ENCODE data around the gene D2HGDH. TPM values are rescaled to one million over a fixed set of nuclear protein-coding genes. Genes with fewer than 3 reads are reported as not detected.
"Not testable (repeated sequence)": the region's sequence is repeated elsewhere in the genome, so short reads cannot be mapped to it uniquely, and the experiment has no call there.

The D2HGDH gene
- total RNA-seq, 1 donor from 2014 or later, result 14.5 TPM

DNA sequence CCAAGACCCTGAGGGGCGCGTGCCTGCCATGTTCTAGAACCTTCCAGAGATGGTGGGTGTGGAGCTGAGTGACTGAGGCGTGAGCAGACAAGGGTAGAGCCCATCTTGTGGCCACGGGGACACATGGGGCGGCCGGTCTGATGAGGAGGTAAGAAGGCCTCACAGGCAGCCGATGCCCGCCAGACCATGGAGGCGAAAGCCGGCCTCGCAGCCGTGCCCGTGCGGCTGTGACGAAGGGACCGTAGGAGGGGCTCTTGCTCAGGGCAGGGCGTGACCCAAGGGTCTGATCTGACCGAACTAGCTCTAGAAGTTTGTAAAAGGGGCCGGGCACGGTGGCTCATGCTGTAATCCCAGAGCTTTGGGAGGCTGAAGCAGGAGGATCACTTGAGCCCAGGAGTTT lies 19.6 kb downstream of the D2HGDH start:
- DNase-seq (ENCODE audit: low spot score), result no peak
- Mint-ChIP-seq H3K27ac (ENCODE audit: unreplicated experiment) (no peak overlapping the region), H3K4me1 (ENCODE audit: low read depth) (no peaks in the 10 kb centered on the region), H3K4me3 (ENCODE audit: unreplicated experiment) (no peak overlapping the region), H3K36me3 (ENCODE audit: low read depth) (peaks cover 13% of the 10 kb centered on the region), H3K27me3 (ENCODE audit: low read depth) (no peaks in the 10 kb centered on the region), H3K9me3 (ENCODE audit: low read depth) (no peaks in the 10 kb centered on the region)
- TF ChIP-seq, protein P1, sequence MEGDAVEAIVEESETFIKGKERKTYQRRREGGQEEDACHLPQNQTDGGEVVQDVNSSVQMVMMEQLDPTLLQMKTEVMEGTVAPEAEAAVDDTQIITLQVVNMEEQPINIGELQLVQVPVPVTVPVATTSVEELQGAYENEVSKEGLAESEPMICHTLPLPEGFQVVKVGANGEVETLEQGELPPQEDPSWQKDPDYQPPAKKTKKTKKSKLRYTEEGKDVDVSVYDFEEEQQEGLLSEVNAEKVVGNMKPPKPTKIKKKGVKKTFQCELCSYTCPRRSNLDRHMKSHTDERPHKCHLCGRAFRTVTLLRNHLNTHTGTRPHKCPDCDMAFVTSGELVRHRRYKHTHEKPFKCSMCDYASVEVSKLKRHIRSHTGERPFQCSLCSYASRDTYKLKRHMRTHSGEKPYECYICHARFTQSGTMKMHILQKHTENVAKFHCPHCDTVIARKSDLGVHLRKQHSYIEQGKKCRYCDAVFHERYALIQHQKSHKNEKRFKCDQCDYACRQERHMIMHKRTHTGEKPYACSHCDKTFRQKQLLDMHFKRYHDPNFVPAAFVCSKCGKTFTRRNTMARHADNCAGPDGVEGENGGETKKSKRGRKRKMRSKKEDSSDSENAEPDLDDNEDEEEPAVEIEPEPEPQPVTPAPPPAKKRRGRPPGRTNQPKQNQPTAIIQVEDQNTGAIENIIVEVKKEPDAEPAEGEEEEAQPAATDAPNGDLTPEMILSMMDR (IDR thresholded peaks at IDR 0.05), result no peak

DNA sequence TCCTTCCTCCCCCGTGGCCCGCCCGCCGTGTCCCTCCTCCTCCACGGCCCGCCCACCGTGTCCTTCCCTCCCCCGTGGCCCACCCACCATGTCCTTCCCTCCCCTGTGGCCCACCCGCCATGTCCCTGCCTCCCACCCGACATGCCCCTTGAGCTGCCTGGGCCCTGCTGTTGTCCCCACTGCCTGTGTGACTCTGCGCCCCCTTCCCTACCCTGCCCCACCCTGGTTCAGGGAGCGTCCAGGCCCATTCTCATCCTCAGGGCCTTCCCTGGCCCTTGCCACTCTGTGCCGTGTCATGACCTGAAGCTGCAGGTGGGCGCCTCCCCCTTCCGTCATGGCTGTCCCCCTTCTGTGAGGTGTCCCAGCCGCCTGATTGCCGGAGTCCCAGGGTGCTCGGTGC lies 20.7 kb downstream of the D2HGDH start:
- Mint-ChIP-seq H3K27ac (ENCODE audit: unreplicated experiment) (no peak overlapping the region), H3K36me3 (ENCODE audit: low read depth) (peaks cover 14% of the 10 kb centered on the region)
- TF ChIP-seq, protein P1 (IDR thresholded peaks at IDR 0.05), result no peak

DNA sequence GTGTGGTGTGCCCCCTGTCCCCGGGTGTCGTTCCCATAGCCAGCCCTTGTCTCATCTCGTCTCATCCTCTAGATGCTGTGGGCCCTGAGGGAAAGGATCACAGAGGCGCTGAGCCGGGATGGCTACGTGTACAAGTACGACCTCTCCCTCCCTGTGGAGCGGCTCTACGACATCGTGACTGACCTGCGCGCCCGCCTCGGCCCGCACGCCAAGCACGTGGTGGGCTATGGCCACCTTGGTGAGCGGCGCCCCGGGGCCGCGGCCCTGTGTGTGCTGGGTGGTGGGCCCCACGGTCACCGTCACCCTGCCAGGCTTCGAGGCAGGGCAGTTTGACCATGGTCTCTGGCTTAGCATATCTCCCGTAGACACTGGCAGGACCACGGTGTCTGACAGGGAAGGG lies 21.3 kb downstream of the D2HGDH start:
- H3K36me3 Mint-ChIP-seq (ENCODE audit: low read depth), result peaks cover 16% of the 10 kb centered on the region
- no peak overlapping the region for H3K4me3 Mint-ChIP-seq (ENCODE audit: unreplicated experiment)
- TF ChIP-seq, protein P1 (IDR thresholded peaks at IDR 0.05), result no peak
- H3K4me1 Mint-ChIP-seq (ENCODE audit: low read depth), result peaks cover 2% of the 10 kb centered on the region
- DNase-seq (ENCODE audit: low spot score), result no peak
- H3K9me3 Mint-ChIP-seq (ENCODE audit: low read depth), result peaks cover 1% of the 10 kb centered on the region
- no peaks in the 10 kb centered on the region for H3K27me3 Mint-ChIP-seq (ENCODE audit: low read depth)
- H3K27ac Mint-ChIP-seq (ENCODE audit: unreplicated experiment), result no peak overlapping the region

More for the DNA sequence above, 20.7 kb downstream of the D2HGDH start:
- Mint-ChIP-seq H3K4me3 (ENCODE audit: unreplicated experiment) (no peak overlapping the region), H3K27me3 (ENCODE audit: low read depth) (no peaks in the 10 kb centered on the region), H3K4me1 (ENCODE audit: low read depth) (no peaks in the 10 kb centered on the region), H3K9me3 (ENCODE audit: low read depth) (no peaks in the 10 kb centered on the region)
- no peak for DNase-seq (ENCODE audit: low spot score)

DNA sequence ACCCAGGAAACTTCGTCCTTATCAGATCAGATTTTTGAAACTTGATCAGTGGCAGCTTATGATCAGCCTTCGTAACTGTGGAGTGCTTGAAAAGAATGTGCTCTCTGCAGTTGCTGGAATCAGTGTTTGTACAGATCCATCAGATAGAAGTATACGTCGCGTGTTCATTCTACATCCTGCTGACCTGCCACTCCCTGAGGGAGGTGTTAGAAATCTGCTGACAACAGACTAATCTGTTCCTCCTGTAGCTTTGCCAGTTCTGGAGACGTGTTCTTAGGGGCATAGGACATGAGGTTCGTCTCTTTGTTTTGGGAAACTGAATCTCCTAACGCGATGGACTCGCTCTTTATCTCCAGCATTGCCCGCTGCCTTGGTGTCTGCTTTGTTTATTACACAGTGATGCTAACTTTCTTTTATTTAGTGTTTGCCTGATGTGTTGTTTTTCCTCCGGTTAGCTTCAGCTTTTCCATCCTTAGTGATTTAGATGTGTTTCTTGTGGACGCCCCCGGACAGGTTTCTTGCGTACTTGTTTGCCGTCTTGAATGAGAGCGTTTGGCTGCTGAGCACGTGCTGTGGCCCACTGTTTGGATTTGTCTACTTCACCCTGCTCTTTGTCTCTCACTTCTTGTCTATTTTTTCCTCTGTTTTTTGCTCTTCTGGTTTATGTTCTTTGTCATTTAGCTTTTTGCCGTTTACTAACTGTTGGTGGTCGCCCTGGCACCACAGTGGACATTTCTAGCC lies 24.8 kb downstream of the D2HGDH start:
- DNase-seq (ENCODE audit: low spot score), result no peak
- peaks cover 3% of the 10 kb centered on the region for H3K4me1 Mint-ChIP-seq (ENCODE audit: low read depth)
- no peak overlapping the region for H3K27ac Mint-ChIP-seq (ENCODE audit: unreplicated experiment)
- peaks cover 3% of the 10 kb centered on the region for H3K9me3 Mint-ChIP-seq (ENCODE audit: low read depth)
- peaks cover 22% of the 10 kb centered on the region for H3K36me3 Mint-ChIP-seq (ENCODE audit: low read depth)
- TF ChIP-seq, protein P1 (IDR thresholded peaks at IDR 0.05), result no peak
- no peaks in the 10 kb centered on the region for H3K27me3 Mint-ChIP-seq (ENCODE audit: low read depth)
- no peak overlapping the region for H3K4me3 Mint-ChIP-seq (ENCODE audit: unreplicated experiment)

DNA sequence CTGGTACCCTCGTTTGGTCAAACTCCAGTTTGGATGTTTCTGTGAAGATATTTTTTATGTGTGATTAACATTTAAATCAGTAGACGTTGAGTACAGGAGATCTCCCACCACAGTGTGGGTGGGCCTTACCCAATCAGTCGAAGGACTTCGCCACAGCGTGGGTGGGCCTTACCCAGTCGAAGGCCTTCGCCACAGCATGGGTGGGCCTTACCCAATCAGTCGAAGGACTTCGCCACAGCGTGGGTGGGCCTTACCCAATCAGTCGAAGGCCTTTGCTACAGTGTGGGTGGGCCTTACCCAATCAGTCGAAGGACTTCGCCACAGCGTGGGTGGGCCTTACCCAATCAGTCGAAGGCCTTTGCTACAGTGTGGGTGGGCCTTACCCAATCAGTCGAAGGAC lies 25.5 kb downstream of the D2HGDH start:
- H3K27ac Mint-ChIP-seq (ENCODE audit: unreplicated experiment); H3K27me3 Mint-ChIP-seq (ENCODE audit: low read depth); H3K4me3 Mint-ChIP-seq (ENCODE audit: unreplicated experiment); H3K4me1 Mint-ChIP-seq (ENCODE audit: low read depth); H3K9me3 Mint-ChIP-seq (ENCODE audit: low read depth): not testable (repeated sequence)
- H3K36me3 Mint-ChIP-seq (ENCODE audit: low read depth), result peaks cover 21% of the 10 kb centered on the region
- peak; percentile 29 for DNase-seq (ENCODE audit: low spot score)

DNA sequence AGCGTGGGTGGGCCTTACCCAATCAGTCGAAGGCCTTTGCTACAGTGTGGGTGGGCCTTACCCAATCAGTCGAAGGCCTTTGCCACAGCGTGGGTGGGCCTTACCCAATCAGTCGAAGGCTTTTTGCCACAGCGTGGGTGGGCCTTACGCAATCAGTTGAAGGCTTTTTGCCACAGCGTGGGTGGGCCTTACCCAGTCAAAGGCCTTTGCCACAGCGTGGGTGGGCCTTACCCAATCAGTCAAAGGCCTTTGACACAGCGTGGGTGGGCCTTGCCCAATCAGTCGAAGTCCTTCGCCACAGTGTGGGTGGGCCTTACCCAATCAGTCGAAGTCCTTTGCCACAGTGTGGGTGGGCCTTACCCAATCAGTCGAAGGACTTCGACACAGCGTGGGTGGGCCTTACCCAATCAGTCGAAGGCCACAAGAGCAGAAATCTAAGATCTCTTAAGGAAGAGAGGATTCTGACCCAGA lies 25.9 kb downstream of the D2HGDH start:
- peak; percentile 43 for DNase-seq (ENCODE audit: low spot score)
- peaks cover 3% of the 10 kb centered on the region for H3K4me1 Mint-ChIP-seq (ENCODE audit: low read depth)
- no peak overlapping the region for H3K4me3 Mint-ChIP-seq (ENCODE audit: unreplicated experiment)
- H3K9me3 Mint-ChIP-seq (ENCODE audit: low read depth), result peaks cover 3% of the 10 kb centered on the region
- TF ChIP-seq, protein P1 (IDR thresholded peaks at IDR 0.05), result no peak
- H3K27me3 Mint-ChIP-seq (ENCODE audit: low read depth), result no peaks in the 10 kb centered on the region
- peaks cover 21% of the 10 kb centered on the region for H3K36me3 Mint-ChIP-seq (ENCODE audit: low read depth)
- H3K27ac Mint-ChIP-seq (ENCODE audit: unreplicated experiment), result no peak overlapping the region
